Spleen (tissue), 7 donors: ENCODE data around the gene SLIT1.

Experiments
- POLR2A ChIP-seq, 3 donors: fragments of 450-650 bp; IDR thresholded peaks; one replicate each; pipeline ENCODE4 v1.5.1; 2017; ENCODE audit warnings: antibody characterized with exemption in 3 of 3, mild to moderate bottlenecking in 1 of 3
- POLR2AphosphoS5 ChIP-seq, 3 donors: sonication (generic); formaldehyde crosslinking; IDR thresholded peaks; one replicate each; pipeline ENCODE4 v1.5.1; 2017; ENCODE audit warnings: antibody characterized with exemption in 3 of 3
- TF ChIP-seq, protein P1 (sequence below), 11 experiments: fragments of 200-600 bp in 7 of 11; fragments of 450-650 bp in 4 of 11; sonication (generic) in 4 of 11; IDR thresholded peaks in 8 of 11; conservative IDR thresholded peaks in 3 of 11; 1 replicate in 7 of 11; 2 replicates in 4 of 11; pipeline versions ENCODE4 v1.4.0 to v1.8.0; 2016 to 2021; ENCODE audit warnings: antibody characterized with exemption in 11 of 11, inconsistent platforms in 4 of 11, mild to moderate bottlenecking in 1 of 11
- donor health status: DM: no; HTN: no; CAD: no; lungs with moderate emphysema.
- donor health status: DM: no; HTN: no; CAD: no.
- donor health status: DM: no; HTN: no; CAD: no.

DNA sequence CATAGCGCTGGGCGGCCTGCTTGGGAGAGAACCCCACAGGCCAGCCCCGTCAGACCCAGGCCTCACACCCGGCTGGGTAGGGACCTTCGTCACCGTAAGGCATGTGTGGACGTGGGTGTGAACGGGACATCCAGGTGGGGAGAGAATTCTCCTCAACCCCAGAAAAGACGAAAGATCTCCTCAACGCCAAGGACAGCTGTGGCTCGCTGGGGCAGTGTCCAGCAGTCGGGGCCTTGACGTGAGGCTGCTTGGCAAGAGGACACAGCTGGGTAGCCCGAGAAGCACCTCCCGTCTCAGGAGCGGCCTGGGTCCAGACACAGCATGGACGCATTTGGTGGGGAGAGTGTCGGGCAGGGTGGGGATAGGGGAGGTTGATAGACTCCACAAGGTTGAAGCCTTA is 1.2 kb upstream of the SLIT1 start:
- TF ChIP-seq POLR2A (IDR thresholded peaks at IDR 0.05) (no peak), POLR2AphosphoS5 (IDR thresholded peaks at IDR 0.05) (no peak)
- TF ChIP-seq, protein P1, sequence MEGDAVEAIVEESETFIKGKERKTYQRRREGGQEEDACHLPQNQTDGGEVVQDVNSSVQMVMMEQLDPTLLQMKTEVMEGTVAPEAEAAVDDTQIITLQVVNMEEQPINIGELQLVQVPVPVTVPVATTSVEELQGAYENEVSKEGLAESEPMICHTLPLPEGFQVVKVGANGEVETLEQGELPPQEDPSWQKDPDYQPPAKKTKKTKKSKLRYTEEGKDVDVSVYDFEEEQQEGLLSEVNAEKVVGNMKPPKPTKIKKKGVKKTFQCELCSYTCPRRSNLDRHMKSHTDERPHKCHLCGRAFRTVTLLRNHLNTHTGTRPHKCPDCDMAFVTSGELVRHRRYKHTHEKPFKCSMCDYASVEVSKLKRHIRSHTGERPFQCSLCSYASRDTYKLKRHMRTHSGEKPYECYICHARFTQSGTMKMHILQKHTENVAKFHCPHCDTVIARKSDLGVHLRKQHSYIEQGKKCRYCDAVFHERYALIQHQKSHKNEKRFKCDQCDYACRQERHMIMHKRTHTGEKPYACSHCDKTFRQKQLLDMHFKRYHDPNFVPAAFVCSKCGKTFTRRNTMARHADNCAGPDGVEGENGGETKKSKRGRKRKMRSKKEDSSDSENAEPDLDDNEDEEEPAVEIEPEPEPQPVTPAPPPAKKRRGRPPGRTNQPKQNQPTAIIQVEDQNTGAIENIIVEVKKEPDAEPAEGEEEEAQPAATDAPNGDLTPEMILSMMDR (IDR thresholded peaks at IDR 0.05 in 8 of 11, conservative IDR thresholded peaks at IDR 0.05 in 3 of 11): no peak
